ENCODE results near the gene PUS1. TPM values are rescaled to one million over a fixed set of nuclear protein-coding genes. Genes with fewer than 3 reads are reported as not detected.

Gene PUS1
- total and polyA plus RNA-seq, 3 donors from 2014 or later: 16.9 to 26.0 (median 25.2) TPM

- intact Hi-C loops (cut with DNase I; ENCODE audit: low total_unique reads): no loop called here
- no peaks in the 10 kb centered on the region for H3K36me3 ChIP-seq (ENCODE audit: low read depth, missing control alignments)
- no peaks in the 10 kb centered on the region for H3K27me3 ChIP-seq
- H3K4me1 ChIP-seq: peaks cover 20% of the 10 kb centered on the region
- H3K27ac ChIP-seq: no peak overlapping the region
- no peak for DNase-seq
- no peaks in the 10 kb centered on the region for H3K9me3 ChIP-seq
- WGBS, 2 donors: 83 to 91% methylated on average over 22 to 36 of the region's 36 CpGs
- no peak overlapping the region for H3K4me3 ChIP-seq
- no peak for TF ChIP-seq POLR2A (IDR thresholded peaks at IDR 0.05)
- TF ChIP-seq CTCF (IDR thresholded peaks at IDR 0.05): no peak
Observed at GRCh38 chr12:131916306-131917138, 12.6 kb upstream of the PUS1 start.

GRCh38 chr12:131917139-131917710, 11.9 kb upstream of the PUS1 start:
- 80 to 88% methylated on average over 1 to 22 of the region's 31 CpGs for WGBS, 2 donors
- Histone ChIP-seq H3K4me3 (no peak overlapping the region), H3K9me3 (no peaks in the 10 kb centered on the region), H3K4me1 (peaks cover 22% of the 10 kb centered on the region), H3K27ac (no peak overlapping the region), H3K36me3 (ENCODE audit: low read depth, missing control alignments) (no peaks in the 10 kb centered on the region), H3K27me3 (no peaks in the 10 kb centered on the region)
- intact Hi-C loops (cut with DNase I; ENCODE audit: low total_unique reads): no loop called here
- DNase-seq: no peak
- no peak for TF ChIP-seq POLR2A (IDR thresholded peaks at IDR 0.05)
- no peak for TF ChIP-seq CTCF (IDR thresholded peaks at IDR 0.05)

- TF ChIP-seq POLR2A (IDR thresholded peaks at IDR 0.05): no peak
- no peak for DNase-seq
- intact Hi-C loops (cut with DNase I; ENCODE audit: low total_unique reads): no loop called here
- Histone ChIP-seq H3K9me3 (no peaks in the 10 kb centered on the region), H3K27ac (no peak overlapping the region), H3K27me3 (no peaks in the 10 kb centered on the region), H3K4me3 (no peak overlapping the region), H3K4me1 (peaks cover 20% of the 10 kb centered on the region), H3K36me3 (ENCODE audit: low read depth, missing control alignments) (no peaks in the 10 kb centered on the region)
- WGBS, 2 donors: 89 to 97% methylated on average over 8 to 16 of the region's 18 CpGs
Observed at GRCh38 chr12:131917711-131918306, 11.3 kb upstream of the PUS1 start.

- intact Hi-C loops (cut with DNase I; ENCODE audit: low total_unique reads): no loop called here
- 87 to 88% methylated on average over 11 to 19 of the region's 20 CpGs for WGBS, 2 donors
- no peak overlapping the region for H3K27ac ChIP-seq
- TF ChIP-seq POLR2A (IDR thresholded peaks at IDR 0.05) (no peak), CTCF (IDR thresholded peaks at IDR 0.05) (no peak)
- no peaks in the 10 kb centered on the region for H3K36me3 ChIP-seq (ENCODE audit: low read depth, missing control alignments)
- H3K4me3 ChIP-seq: no peak overlapping the region
- no peak for DNase-seq
- no peaks in the 10 kb centered on the region for H3K9me3 ChIP-seq
- H3K4me1 ChIP-seq: peaks cover 17% of the 10 kb centered on the region
- no peaks in the 10 kb centered on the region for H3K27me3 ChIP-seq
Observed at GRCh38 chr12:131918311-131919050, 10.6 kb upstream of the PUS1 start.

- TF ChIP-seq POLR2A (IDR thresholded peaks at IDR 0.05) (no peak), CTCF (IDR thresholded peaks at IDR 0.05) (no peak)
- intact Hi-C loops (cut with DNase I; ENCODE audit: low total_unique reads): no loop called here
- no peak overlapping the region for H3K27ac ChIP-seq
- WGBS, 2 donors: 93% methylated on average over 19 of the region's 19 CpGs; no CpG with 5 or more reads in 1 of the 2 donors
- no peaks in the 10 kb centered on the region for H3K36me3 ChIP-seq (ENCODE audit: low read depth, missing control alignments)
- H3K9me3 ChIP-seq: no peaks in the 10 kb centered on the region
- H3K4me3 ChIP-seq: no peak overlapping the region
- peaks cover 17% of the 10 kb centered on the region for H3K4me1 ChIP-seq
- H3K27me3 ChIP-seq: no peaks in the 10 kb centered on the region
- no peak for DNase-seq
Observed at GRCh38 chr12:131919051-131919347, 10.1 kb upstream of the PUS1 start.
